Lung (tissue), 12 donors: ENCODE results near the gene CITED2. TPM values are rescaled to one million over a fixed set of nuclear protein-coding genes. Genes with fewer than 3 reads are reported as not detected.

Experiments used
- ATAC-seq: fragments of 200-7000 bp; cut with Tn5 transposase; one replicate; pipeline ENCODE4 v1.9.1; 2020; ENCODE audit warnings: moderate number of reproducible peaks; ENCODE audit not compliant: insufficient read depth, low FRiP score
- DNase-seq, 3 donors: peaks; one replicate each; pipeline ENCODE4 v3.0.0-alpha.2; 2013 to 2017
- H3K27ac ChIP-seq, 2 donors: one replicate each; pipeline ENCODE4 v1.5.1; 2013; ENCODE audit warnings: mild to moderate bottlenecking in 2 of 2, moderate library complexity in 2 of 2, control low read depth in 1 of 2, inconsistent platforms in 1 of 2, low read depth in 1 of 2, low read length in 1 of 2
- H3K27me3 ChIP-seq, 3 donors: one replicate each; pipeline ENCODE4 v1.5.1; 2013; ENCODE audit warnings: low read length in 2 of 3; ENCODE audit not compliant: control insufficient read depth in 3 of 3, insufficient read depth in 3 of 3
- H3K36me3 ChIP-seq, 4 donors: one replicate each; pipeline ENCODE4 v1.5.1; 2013; ENCODE audit warnings: low read length in 4 of 4, mild to moderate bottlenecking in 1 of 4, moderate library complexity in 1 of 4; ENCODE audit not compliant: control insufficient read depth in 4 of 4, insufficient read depth in 4 of 4
- H3K4me1 ChIP-seq, 5 donors: one replicate each; pipeline ENCODE4 v1.5.1; 2013; ENCODE audit warnings: low read length in 5 of 5, mild to moderate bottlenecking in 2 of 5, moderate library complexity in 1 of 5; ENCODE audit not compliant: control insufficient read depth in 5 of 5, insufficient read depth in 5 of 5
- H3K4me3 ChIP-seq: one replicate; pipeline ENCODE4 v1.5.1; 2013; ENCODE audit warnings: mild to moderate bottlenecking, control low read depth, moderate library complexity
- H3K9ac ChIP-seq, 2 donors: one replicate each; pipeline ENCODE4 v1.5.1; 2013; ENCODE audit warnings: low read length in 2 of 2, control low read depth in 1 of 2; ENCODE audit not compliant: insufficient read depth in 1 of 2
- H3K9me3 ChIP-seq, 4 donors: one replicate each; pipeline ENCODE4 v1.5.1; 2013; ENCODE audit warnings: low read length in 3 of 4, mild to moderate bottlenecking in 1 of 4, moderate library complexity in 1 of 4; ENCODE audit not compliant: control insufficient read depth in 4 of 4, insufficient read depth in 3 of 4
- WGBS, 2 donors: extraction: QIAGEN DNeasy Blood & Tissue Kit; methylation state at CpG; one replicate each; pipeline ENCODE4 v1.1.7; 2013; 5-methylcytosine and 5-hydroxymethylcytosine counted together
- polyA plus RNA-seq, 2 donors: library from polyadenylated mRNA; stranded (reverse); fragments of 200-250 nt; gene quantifications; one replicate each; pipeline ENCODE4 v1.2.1, GENCODE V29; 2013
- total RNA-seq, 2 donors: library from RNA; depleted of rRNA in 1 of 2; stranded (reverse); fragments of >200 nt in 1 of 2; gene quantifications; one replicate each; pipeline ENCODE4 v1.2.1, GENCODE V29; 2014 to 2021
- TF ChIP-seq, protein P1 (sequence below): IDR thresholded peaks from 2 replicates; pipeline ENCODE4 v1.5.1; 2012; ENCODE audit warnings: mild to moderate bottlenecking; ENCODE audit errors: control extremely low read depth, extremely low read depth
- donor health status: control.
- donor health status: control.
- donor health status: Bipolar disorder and iron deficiency.
- donor health status: healthy.
- donor health status: DM: yes; HTN: yes; CAD: no.

CITED2 gene
- total and polyA plus RNA-seq, 4 donors: 34.3 to 220 (median 118) TPM

DNA sequence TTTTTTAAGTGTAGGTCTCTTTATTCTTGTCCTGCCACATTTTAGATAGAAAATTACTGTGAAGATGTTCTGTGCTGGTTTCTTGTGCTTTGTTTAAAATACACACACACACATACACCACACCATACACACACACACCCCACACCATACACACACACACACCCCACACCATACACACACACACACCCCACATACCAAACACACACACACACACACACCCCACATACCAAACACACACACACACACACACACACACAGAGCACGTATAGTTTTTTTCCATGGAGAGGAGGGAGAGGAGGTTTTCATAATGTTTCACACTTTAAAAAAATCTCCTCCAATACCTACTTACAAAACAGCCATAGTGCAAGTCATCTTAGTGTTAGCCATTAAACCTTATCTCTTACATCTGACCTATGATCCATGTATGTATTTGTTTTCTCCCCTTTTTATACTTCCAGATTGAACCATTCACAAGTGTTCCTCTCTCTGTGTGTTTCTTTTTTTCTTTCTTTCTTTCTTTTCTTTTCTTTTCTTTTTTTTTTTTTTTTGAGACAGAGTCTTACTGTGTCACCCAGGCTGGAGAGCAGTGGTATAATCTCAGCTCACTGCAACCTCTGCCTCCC is 19.7 kb upstream of the CITED2 start:
- no peaks in the 10 kb centered on the region for H3K27me3 ChIP-seq
- H3K27ac ChIP-seq: no peak overlapping the region
- no peaks in the 10 kb centered on the region for H3K36me3 ChIP-seq
- ATAC-seq (no peak), DNase-seq (no peak)
- H3K4me3 ChIP-seq: no peak overlapping the region
- no peak overlapping the region for H3K9ac ChIP-seq
- 45 to 53% methylated on average over 1 of the region's 1 CpG for WGBS, 2 donors
- peaks cover 0 to 7% (median 0%) of the 10 kb centered on the region in 5 donors for H3K4me1 ChIP-seq
- TF ChIP-seq, protein P1, sequence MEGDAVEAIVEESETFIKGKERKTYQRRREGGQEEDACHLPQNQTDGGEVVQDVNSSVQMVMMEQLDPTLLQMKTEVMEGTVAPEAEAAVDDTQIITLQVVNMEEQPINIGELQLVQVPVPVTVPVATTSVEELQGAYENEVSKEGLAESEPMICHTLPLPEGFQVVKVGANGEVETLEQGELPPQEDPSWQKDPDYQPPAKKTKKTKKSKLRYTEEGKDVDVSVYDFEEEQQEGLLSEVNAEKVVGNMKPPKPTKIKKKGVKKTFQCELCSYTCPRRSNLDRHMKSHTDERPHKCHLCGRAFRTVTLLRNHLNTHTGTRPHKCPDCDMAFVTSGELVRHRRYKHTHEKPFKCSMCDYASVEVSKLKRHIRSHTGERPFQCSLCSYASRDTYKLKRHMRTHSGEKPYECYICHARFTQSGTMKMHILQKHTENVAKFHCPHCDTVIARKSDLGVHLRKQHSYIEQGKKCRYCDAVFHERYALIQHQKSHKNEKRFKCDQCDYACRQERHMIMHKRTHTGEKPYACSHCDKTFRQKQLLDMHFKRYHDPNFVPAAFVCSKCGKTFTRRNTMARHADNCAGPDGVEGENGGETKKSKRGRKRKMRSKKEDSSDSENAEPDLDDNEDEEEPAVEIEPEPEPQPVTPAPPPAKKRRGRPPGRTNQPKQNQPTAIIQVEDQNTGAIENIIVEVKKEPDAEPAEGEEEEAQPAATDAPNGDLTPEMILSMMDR: no peak
- no peaks in the 10 kb centered on the region for H3K9me3 ChIP-seq

DNA sequence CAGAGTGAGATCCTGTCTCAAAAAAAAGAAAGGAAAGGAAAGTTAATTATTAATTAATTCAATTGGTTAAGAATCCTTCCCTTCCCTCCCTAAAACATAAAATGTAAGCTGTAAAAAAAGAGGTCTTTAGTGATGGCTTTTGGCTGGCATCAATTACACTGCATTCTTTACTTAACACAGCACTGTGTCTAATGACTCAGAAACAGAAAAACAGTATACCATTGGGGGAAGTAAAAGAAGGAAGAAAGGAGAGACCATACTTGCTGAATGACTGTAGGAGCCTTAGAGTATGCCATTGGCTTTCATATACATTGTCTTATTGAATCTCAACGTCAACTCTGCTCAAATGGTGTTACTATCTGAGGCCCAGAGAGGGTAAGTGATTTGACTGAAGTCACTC is 18.3 kb upstream of the CITED2 start:
- H3K27me3 ChIP-seq: no peaks in the 10 kb centered on the region
- H3K4me3 ChIP-seq: no peak overlapping the region
- WGBS, 2 donors: 89 to 91% methylated on average over 1 of the region's 1 CpG
- no peak overlapping the region for H3K27ac ChIP-seq
- no peaks in the 10 kb centered on the region for H3K36me3 ChIP-seq
- ATAC-seq (no peak), DNase-seq (no peak)
- no peak overlapping the region for H3K9ac ChIP-seq
- no peaks in the 10 kb centered on the region for H3K9me3 ChIP-seq
- peaks cover 0 to 7% (median 0%) of the 10 kb centered on the region in 5 donors for H3K4me1 ChIP-seq
- TF ChIP-seq, protein P1: no peak

DNA sequence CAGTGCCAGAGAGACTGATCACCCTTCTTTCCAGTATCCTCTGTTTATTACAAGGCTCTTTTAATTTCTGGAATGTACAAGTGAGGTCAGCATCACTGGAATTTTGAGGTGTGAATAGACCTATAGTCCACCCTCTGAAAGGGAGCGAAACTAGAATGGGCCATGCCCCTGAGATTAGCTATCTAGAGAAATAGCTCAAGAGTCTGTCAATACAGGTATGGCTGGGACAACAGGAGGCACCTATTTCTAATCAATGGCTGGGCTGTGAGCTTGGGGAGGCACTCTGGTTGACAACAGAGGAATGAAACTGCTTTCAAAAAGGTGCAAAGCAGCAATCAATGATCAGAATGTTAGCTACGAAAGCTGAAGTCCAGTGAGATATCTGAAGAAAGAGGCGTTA is 17.3 kb upstream of the CITED2 start:
- WGBS, 2 donors: 96 to 98% methylated on average over 3 of the region's 3 CpGs
- DNase-seq (no peak), ATAC-seq (no peak)
- no peaks in the 10 kb centered on the region for H3K9me3 ChIP-seq
- peaks cover 0 to 7% (median 0%) of the 10 kb centered on the region in 5 donors for H3K4me1 ChIP-seq
- H3K9ac ChIP-seq: no peak overlapping the region
- no peak overlapping the region for H3K4me3 ChIP-seq
- H3K36me3 ChIP-seq: no peaks in the 10 kb centered on the region
- TF ChIP-seq, protein P1: no peak
- no peak overlapping the region for H3K27ac ChIP-seq
- H3K27me3 ChIP-seq: no peaks in the 10 kb centered on the region

DNA sequence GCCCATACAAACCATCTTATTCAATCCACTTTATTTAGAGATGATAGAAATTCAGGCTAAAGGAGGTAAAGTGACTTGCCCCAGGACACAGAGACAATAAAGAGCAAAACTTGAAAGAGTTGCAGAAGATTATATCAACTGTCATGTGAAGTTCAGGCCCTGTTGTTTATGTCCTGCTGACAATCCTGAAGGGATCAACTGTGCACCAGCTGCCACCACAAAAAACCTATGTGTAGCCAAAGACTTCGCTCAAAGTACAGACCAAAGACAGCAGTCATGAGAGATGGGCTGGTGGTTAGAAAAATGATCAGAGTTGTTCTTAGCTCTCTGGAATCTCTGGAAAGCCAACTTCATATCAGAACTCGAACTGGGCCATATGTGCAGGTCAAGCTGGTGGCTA is 16.0 kb upstream of the CITED2 start:
- no peaks in the 10 kb centered on the region for H3K4me1 ChIP-seq
- DNase-seq (no peak), ATAC-seq (no peak)
- no peaks in the 10 kb centered on the region for H3K27me3 ChIP-seq
- H3K27ac ChIP-seq: no peak overlapping the region
- no peaks in the 10 kb centered on the region for H3K9me3 ChIP-seq
- H3K9ac ChIP-seq: no peak overlapping the region
- no peak overlapping the region for H3K4me3 ChIP-seq
- 86 to 89% methylated on average over 2 of the region's 2 CpGs for WGBS, 2 donors
- no peaks in the 10 kb centered on the region for H3K36me3 ChIP-seq
- TF ChIP-seq, protein P1: no peak
